ENCODE data around the gene SOX30.

GRCh38 chr5:157650991-157651611, 1.1 kb downstream of the SOX30 start:
- no peak for TF ChIP-seq CTCF (IDR thresholded peaks at IDR 0.05)
- TF ChIP-seq ZFX (IDR thresholded peaks at IDR 0.05; ENCODE audit: borderline replicate concordance): no peak

All from 22Rv1 (cell line).